ENCODE measurements around the gene PDGFD.

Gene PDGFD

GRCh38 chr11:103883856-103884255 is 280.1 kb downstream of the PDGFD start:
- DNase-seq (ENCODE audit: low spot score): no peak

GRCh38 chr11:103883291-103883690 is 280.7 kb downstream of the PDGFD start:
- DNase-seq (ENCODE audit: low spot score): no peak

GRCh38 chr11:103881584-103881983 is 282.4 kb downstream of the PDGFD start:
- DNase-seq (ENCODE audit: low spot score): no peak

- DNase-seq (ENCODE audit: low spot score): no peak
Measured at GRCh38 chr11:103880968-103881367, 283.0 kb downstream of the PDGFD start.

GRCh38 chr11:103878646-103879045 is 285.3 kb downstream of the PDGFD start:
- no peak for DNase-seq (ENCODE audit: low spot score)

GRCh38 chr11:103877221-103877620 is 286.7 kb downstream of the PDGFD start:
- no peak for DNase-seq (ENCODE audit: low spot score)

GRCh38 chr11:103875855-103876510 is 288.0 kb downstream of the PDGFD start:
- DNase-seq (ENCODE audit: low spot score): no peak

GRCh38 chr11:103872748-103873147 is 291.2 kb downstream of the PDGFD start:
- no peak for DNase-seq (ENCODE audit: low spot score)

GRCh38 chr11:103871923-103872551 is 291.9 kb downstream of the PDGFD start:
- no peak for DNase-seq (ENCODE audit: low spot score)

GRCh38 chr11:103870821-103871309 is 293.1 kb downstream of the PDGFD start:
- no peak for DNase-seq (ENCODE audit: low spot score)

GRCh38 chr11:103867481-103867880 is 296.5 kb downstream of the PDGFD start:
- no peak for DNase-seq (ENCODE audit: low spot score)

- no peak for DNase-seq (ENCODE audit: low spot score)
Measured at GRCh38 chr11:103863497-103863896, 300.4 kb downstream of the PDGFD start.

- DNase-seq (ENCODE audit: low spot score): no peak
Measured at GRCh38 chr11:103862802-103863174, 301.2 kb downstream of the PDGFD start.

- no peak for DNase-seq (ENCODE audit: low spot score)
Measured at GRCh38 chr11:103862094-103862801, 301.7 kb downstream of the PDGFD start.

Data from Ammon's horn (tissue), 1 donor.